ENCODE results near the gene TMEM43. TPM values are rescaled to one million over a fixed set of nuclear protein-coding genes. Genes with fewer than 3 reads are reported as not detected.

The TMEM43 gene
- total RNA-seq, 5 donors from 2014 or later (not counting 1 experiment from before 2014, with no cell fraction given), result 36.9 to 76.3 (median 63.6) TPM

- H3K4me3 Mint-ChIP-seq, result no peak overlapping the region
- DNase-seq, result peak in 1 of 35 experiments; percentile 1
- ATAC-seq (replicated peaks in 1 of 4), result no peak
- H3K4me1 Mint-ChIP-seq, result peaks cover 33 to 39% (median 38%) of the 10 kb centered on the region in 3 donors
- H3K27ac ChIP-seq (ENCODE audit: low read length), result no peak overlapping the region
- WGBS (ENCODE audit: insufficient coverage), result 90% methylated on average over 2 of the region's 6 CpGs
- CTCF ChIA-PET, result interaction anchor here in 1 of 2 donors (0.7 kb wide), 1 partner anchor 244 kb away, joined by 5 read pairs; no protein-coding TSS in a partner anchor
- no peak overlapping the region for H3K27ac Mint-ChIP-seq
- POLR2A ChIA-PET, result no interaction called here
- peaks cover 55% of the 10 kb centered on the region for H3K36me3 Mint-ChIP-seq
- H3K4me3 ChIP-seq (ENCODE audit: control insufficient read depth in 1 of 2, extremely low read depth in 1 of 2, low read length in 1 of 2), result no peak overlapping the region
- no peaks in the 10 kb centered on the region for H3K9me3 ChIP-seq
- peaks cover 36 to 62% of the 10 kb centered on the region in 2 donors for H3K36me3 ChIP-seq (ENCODE audit: control insufficient read depth in 2 of 2, extremely low read depth in 1 of 2, insufficient read depth in 1 of 2, low read length in 1 of 2)
- no peaks in the 10 kb centered on the region for H3K27me3 Mint-ChIP-seq
- H3K9me3 Mint-ChIP-seq, result no peaks in the 10 kb centered on the region
- H3K4me1 ChIP-seq (ENCODE audit: control insufficient read depth in 1 of 2, extremely low read depth in 1 of 2, insufficient read depth in 2 of 2, low read length in 2 of 2), result peaks cover 16 to 28% of the 10 kb centered on the region in 2 experiments
- no peaks in the 10 kb centered on the region for H3K27me3 ChIP-seq (replicated peaks in 1 of 2; ENCODE audit: control insufficient read depth in 2 of 2, extremely low read depth in 1 of 2, insufficient read depth in 2 of 2, low read length in 1 of 2)
These were observed 4.4 kb downstream of the TMEM43 start for GRCh38 chr3:14129296-14129695.

- Mint-ChIP-seq H3K36me3 (peaks cover 60% of the 10 kb centered on the region), H3K4me1 (peaks cover 33 to 38% (median 38%) of the 10 kb centered on the region in 3 donors), H3K27me3 (no peaks in the 10 kb centered on the region), H3K27ac (no peak overlapping the region), H3K4me3 (no peak overlapping the region), H3K9me3 (no peaks in the 10 kb centered on the region)
- Histone ChIP-seq H3K27ac (ENCODE audit: low read length) (no peak overlapping the region), H3K4me3 (ENCODE audit: control insufficient read depth in 1 of 2, extremely low read depth in 1 of 2, low read length in 1 of 2) (no peak overlapping the region), H3K9me3 (no peaks in the 10 kb centered on the region), H3K36me3 (ENCODE audit: control insufficient read depth in 2 of 2, extremely low read depth in 1 of 2, insufficient read depth in 1 of 2, low read length in 1 of 2) (peaks cover 36 to 72% of the 10 kb centered on the region in 2 donors), H3K27me3 (replicated peaks in 1 of 2; ENCODE audit: control insufficient read depth in 2 of 2, extremely low read depth in 1 of 2, insufficient read depth in 2 of 2, low read length in 1 of 2) (no peaks in the 10 kb centered on the region), H3K4me1 (ENCODE audit: control insufficient read depth in 1 of 2, extremely low read depth in 1 of 2, insufficient read depth in 2 of 2, low read length in 2 of 2) (peaks cover 16 to 27% of the 10 kb centered on the region in 2 experiments)
- 100% methylated on average over 2 of the region's 4 CpGs for WGBS (ENCODE audit: insufficient coverage)
- ATAC-seq (replicated peaks in 1 of 4) (no peak), DNase-seq (no peak)
- CTCF ChIA-PET, result no interaction called here
- POLR2A ChIA-PET, result no interaction called here
These were observed 5.4 kb downstream of the TMEM43 start for GRCh38 chr3:14130230-14130629.

DNA sequence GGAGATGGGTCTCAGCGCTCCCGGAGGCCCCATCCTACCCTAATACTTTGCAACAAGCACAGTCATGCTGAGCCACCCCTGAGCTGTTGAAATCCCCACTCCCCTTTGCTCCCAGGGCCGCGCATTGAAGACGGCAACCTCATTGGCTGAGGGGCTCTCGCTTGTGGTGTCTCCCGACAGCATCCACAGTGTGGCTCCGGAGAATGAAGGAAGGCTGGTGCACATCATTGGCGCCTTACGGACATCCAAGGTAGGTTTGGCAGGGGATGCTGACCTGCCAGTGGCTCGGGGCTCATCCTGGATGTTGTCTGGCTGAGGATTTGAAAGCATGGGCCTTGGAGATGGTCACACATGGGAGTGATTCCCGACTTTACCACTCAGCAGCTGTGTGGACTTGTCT, 5.9 kb downstream of the TMEM43 start:
- peaks cover 33 to 37% (median 33%) of the 10 kb centered on the region in 3 donors for H3K4me1 Mint-ChIP-seq
- H3K27ac Mint-ChIP-seq, result no peak overlapping the region
- WGBS (ENCODE audit: insufficient coverage), result 99% methylated on average over 12 of the region's 12 CpGs
- no peaks in the 10 kb centered on the region for H3K27me3 ChIP-seq (replicated peaks in 1 of 2; ENCODE audit: control insufficient read depth in 2 of 2, extremely low read depth in 1 of 2, insufficient read depth in 2 of 2, low read length in 1 of 2)
- H3K4me3 ChIP-seq (ENCODE audit: control insufficient read depth in 1 of 2, extremely low read depth in 1 of 2, low read length in 1 of 2), result no peak overlapping the region
- peaks cover 36 to 76% of the 10 kb centered on the region in 2 donors for H3K36me3 ChIP-seq (ENCODE audit: control insufficient read depth in 2 of 2, extremely low read depth in 1 of 2, insufficient read depth in 1 of 2, low read length in 1 of 2)
- H3K27me3 Mint-ChIP-seq, result no peaks in the 10 kb centered on the region
- peaks cover 64% of the 10 kb centered on the region for H3K36me3 Mint-ChIP-seq
- H3K4me3 Mint-ChIP-seq, result no peak overlapping the region
- no peaks in the 10 kb centered on the region for H3K9me3 Mint-ChIP-seq
- ATAC-seq (replicated peaks in 1 of 4) (no peak), DNase-seq (no peak)
- CTCF ChIA-PET, result no interaction called here
- no peak overlapping the region for H3K27ac ChIP-seq (ENCODE audit: low read length)
- H3K4me1 ChIP-seq (ENCODE audit: control insufficient read depth in 1 of 2, extremely low read depth in 1 of 2, insufficient read depth in 2 of 2, low read length in 2 of 2), result peaks cover 12 to 22% of the 10 kb centered on the region in 2 experiments
- H3K9me3 ChIP-seq, result no peaks in the 10 kb centered on the region
- POLR2A ChIA-PET, result interaction anchor here in 1 of 2 donors (1.0 kb wide), 1 partner anchor 11 kb away, joined by 3 read pairs; no protein-coding TSS in a partner anchor

DNA sequence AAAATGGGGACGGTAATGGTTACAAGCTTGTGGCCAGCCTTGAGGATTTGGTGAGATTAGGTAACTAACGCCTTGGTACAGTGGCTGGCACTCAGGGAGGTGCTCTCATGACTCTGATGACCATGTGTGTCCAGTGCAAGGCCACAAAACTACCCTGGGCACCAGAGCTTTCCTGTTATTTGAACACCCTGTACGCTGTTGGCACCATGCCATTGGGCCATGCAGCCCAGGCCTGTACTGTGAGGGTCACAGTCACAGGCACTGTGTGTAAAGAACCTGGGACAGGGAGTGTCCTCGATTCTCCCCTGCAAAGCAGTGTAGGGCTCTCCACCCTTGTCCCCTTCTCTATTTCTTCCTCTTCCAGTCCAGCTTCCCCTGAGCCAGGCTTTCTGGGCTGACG, 6.3 kb downstream of the TMEM43 start:
- Histone ChIP-seq H3K36me3 (ENCODE audit: control insufficient read depth in 2 of 2, extremely low read depth in 1 of 2, insufficient read depth in 1 of 2, low read length in 1 of 2) (peaks cover 36 to 81% of the 10 kb centered on the region in 2 donors), H3K4me1 (ENCODE audit: control insufficient read depth in 1 of 2, extremely low read depth in 1 of 2, insufficient read depth in 2 of 2, low read length in 2 of 2) (peaks cover 8 to 18% of the 10 kb centered on the region in 2 experiments), H3K27me3 (replicated peaks in 1 of 2; ENCODE audit: control insufficient read depth in 2 of 2, extremely low read depth in 1 of 2, insufficient read depth in 2 of 2, low read length in 1 of 2) (no peaks in the 10 kb centered on the region), H3K9me3 (no peaks in the 10 kb centered on the region), H3K27ac (ENCODE audit: low read length) (no peak overlapping the region), H3K4me3 (ENCODE audit: control insufficient read depth in 1 of 2, extremely low read depth in 1 of 2, low read length in 1 of 2) (no peak overlapping the region)
- H3K9me3 Mint-ChIP-seq, result no peaks in the 10 kb centered on the region
- H3K4me1 Mint-ChIP-seq, result peaks cover 29 to 33% (median 29%) of the 10 kb centered on the region in 3 donors
- CTCF ChIA-PET, result no interaction called here
- H3K27me3 Mint-ChIP-seq, result no peaks in the 10 kb centered on the region
- no peak overlapping the region for H3K4me3 Mint-ChIP-seq
- no peak for DNase-seq
- no peak overlapping the region for H3K27ac Mint-ChIP-seq
- 88% methylated on average over 4 of the region's 5 CpGs for WGBS (ENCODE audit: insufficient coverage)
- H3K36me3 Mint-ChIP-seq, result peaks cover 69% of the 10 kb centered on the region
- no peak for ATAC-seq (replicated peaks in 1 of 4)
- POLR2A ChIA-PET, result interaction anchor here in 1 of 2 donors (1.0 kb wide), 1 partner anchor 11 kb away, joined by 3 read pairs; no protein-coding TSS in a partner anchor

DNA sequence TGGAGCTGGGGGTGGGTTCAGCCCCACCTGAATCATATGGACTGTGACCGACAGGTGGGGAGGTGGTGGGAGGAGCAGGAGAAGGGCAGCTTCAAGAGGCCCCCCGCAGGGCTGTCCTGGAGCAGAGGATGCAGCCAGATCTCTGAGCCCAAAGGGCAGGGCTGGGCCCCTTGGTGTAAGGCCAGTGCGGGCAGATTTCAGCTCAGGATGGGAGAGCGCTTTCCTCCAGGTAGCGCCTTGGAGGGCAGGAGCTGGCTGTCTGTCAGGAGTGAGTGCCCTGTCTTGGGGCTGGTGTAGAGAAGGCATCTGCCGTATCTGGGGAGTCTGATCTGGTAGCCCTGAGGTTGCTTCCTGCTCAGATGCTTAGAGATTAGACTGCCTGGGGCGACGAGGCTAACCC, 7.3 kb downstream of the TMEM43 start:
- Mint-ChIP-seq H3K4me1 (peaks cover 19 to 23% (median 20%) of the 10 kb centered on the region in 3 donors), H3K4me3 (no peak overlapping the region), H3K27ac (no peak overlapping the region), H3K36me3 (peaks cover 71% of the 10 kb centered on the region), H3K9me3 (no peaks in the 10 kb centered on the region), H3K27me3 (no peaks in the 10 kb centered on the region)
- ChIA-PET CTCF (no interaction called here), POLR2A (no interaction called here)
- Histone ChIP-seq H3K4me3 (ENCODE audit: control insufficient read depth in 1 of 2, extremely low read depth in 1 of 2, low read length in 1 of 2) (no peak overlapping the region), H3K27me3 (replicated peaks in 1 of 2; ENCODE audit: control insufficient read depth in 2 of 2, extremely low read depth in 1 of 2, insufficient read depth in 2 of 2, low read length in 1 of 2) (no peaks in the 10 kb centered on the region), H3K27ac (ENCODE audit: low read length) (no peak overlapping the region), H3K36me3 (ENCODE audit: control insufficient read depth in 2 of 2, extremely low read depth in 1 of 2, insufficient read depth in 1 of 2, low read length in 1 of 2) (peaks cover 36 to 91% of the 10 kb centered on the region in 2 donors), H3K4me1 (ENCODE audit: control insufficient read depth in 1 of 2, extremely low read depth in 1 of 2, insufficient read depth in 2 of 2, low read length in 2 of 2) (peaks cover 0 to 8% of the 10 kb centered on the region in 2 experiments), H3K9me3 (no peaks in the 10 kb centered on the region)
- no peak for DNase-seq
- 79% methylated on average over 5 of the region's 8 CpGs for WGBS (ENCODE audit: insufficient coverage)
- no peak for ATAC-seq (replicated peaks in 1 of 4)

DNA sequence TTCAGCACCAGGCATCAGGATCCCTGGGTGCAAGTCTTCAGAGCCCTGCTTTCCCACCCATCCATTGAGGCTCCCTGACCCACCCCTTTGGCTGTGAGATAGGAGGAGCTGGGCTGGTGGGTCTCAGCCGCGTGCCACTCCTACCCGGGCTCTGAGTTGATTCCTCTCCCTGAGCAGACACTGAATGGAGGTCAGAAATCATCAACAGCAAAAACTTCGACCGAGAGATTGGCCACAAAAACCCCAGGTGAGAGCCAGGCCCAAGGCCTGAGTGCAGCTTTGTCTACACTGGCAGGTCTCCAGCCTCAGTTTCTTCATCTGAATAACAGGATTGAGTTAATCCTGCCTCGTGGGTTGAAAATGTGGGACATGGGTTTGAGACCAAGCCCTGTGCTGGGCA, 7.8 kb downstream of the TMEM43 start:
- Histone ChIP-seq H3K36me3 (ENCODE audit: control insufficient read depth in 2 of 2, extremely low read depth in 1 of 2, insufficient read depth in 1 of 2, low read length in 1 of 2) (peaks cover 33 to 94% of the 10 kb centered on the region in 2 donors), H3K9me3 (no peaks in the 10 kb centered on the region), H3K27ac (ENCODE audit: low read length) (no peak overlapping the region), H3K4me1 (ENCODE audit: control insufficient read depth in 1 of 2, extremely low read depth in 1 of 2, insufficient read depth in 2 of 2, low read length in 2 of 2) (peaks cover 0 to 2% of the 10 kb centered on the region in 2 experiments), H3K4me3 (ENCODE audit: control insufficient read depth in 1 of 2, extremely low read depth in 1 of 2, low read length in 1 of 2) (no peak overlapping the region), H3K27me3 (replicated peaks in 1 of 2; ENCODE audit: control insufficient read depth in 2 of 2, extremely low read depth in 1 of 2, insufficient read depth in 2 of 2, low read length in 1 of 2) (no peaks in the 10 kb centered on the region)
- no peak for ATAC-seq (replicated peaks in 1 of 4)
- CTCF ChIA-PET, result no interaction called here
- 100% methylated on average over 5 of the region's 6 CpGs for WGBS (ENCODE audit: insufficient coverage)
- Mint-ChIP-seq H3K9me3 (no peaks in the 10 kb centered on the region), H3K4me3 (no peak overlapping the region), H3K27ac (no peak overlapping the region), H3K36me3 (peaks cover 66% of the 10 kb centered on the region), H3K27me3 (no peaks in the 10 kb centered on the region), H3K4me1 (peaks cover 13 to 17% (median 14%) of the 10 kb centered on the region in 3 donors)
- POLR2A ChIA-PET, result no interaction called here
- no peak for DNase-seq

All from T-cell (primary cell).